NCI-H128 (cell line): ENCODE measurements around the gene TBCD.

Experiments
- DNase-seq: peaks from one replicate; lab custom pipeline; 2025; ENCODE audit not compliant: unreplicated experiment; lab: John Stamatoyannopoulos, UW

The TBCD gene

DNA sequence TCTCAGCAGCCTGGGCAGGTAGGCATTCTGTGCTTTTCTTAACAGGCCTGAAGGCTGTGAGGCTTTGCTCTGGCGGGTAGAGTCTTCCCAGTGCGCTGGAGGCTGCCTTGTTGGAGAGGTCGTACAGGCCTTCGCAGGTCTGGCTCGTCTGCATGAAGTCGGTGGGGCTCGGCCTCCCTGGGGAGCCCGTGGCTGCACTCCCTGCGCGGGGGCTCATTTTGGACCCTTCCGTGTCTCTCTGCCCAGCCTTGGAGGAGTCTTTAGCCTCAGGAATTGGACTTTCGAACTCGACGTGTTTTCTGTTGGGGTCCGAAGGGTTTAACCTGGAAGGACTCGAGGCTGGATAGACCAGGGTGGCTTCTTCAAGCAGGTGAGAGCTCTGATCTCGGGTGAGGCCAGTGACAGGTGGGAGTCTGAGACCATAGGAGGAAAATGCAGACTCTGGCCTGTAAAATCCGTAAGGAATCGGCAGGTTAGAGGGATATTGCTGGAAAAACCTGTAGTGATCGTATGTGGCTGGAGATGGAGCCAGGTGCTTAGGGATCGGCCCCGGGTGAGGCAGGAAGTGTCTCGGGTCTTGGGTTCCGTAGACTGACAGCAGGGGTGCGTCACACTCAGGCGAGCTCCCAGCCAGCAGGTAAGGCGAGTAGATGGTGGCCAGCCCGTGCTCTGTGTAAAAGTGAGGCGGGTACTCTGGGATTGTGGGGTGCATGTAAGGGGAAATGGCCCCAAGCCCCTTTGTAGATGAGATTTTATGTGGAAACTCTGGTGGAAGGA lies 79.4 kb downstream of the TBCD start:
- no peak for DNase-seq

DNA sequence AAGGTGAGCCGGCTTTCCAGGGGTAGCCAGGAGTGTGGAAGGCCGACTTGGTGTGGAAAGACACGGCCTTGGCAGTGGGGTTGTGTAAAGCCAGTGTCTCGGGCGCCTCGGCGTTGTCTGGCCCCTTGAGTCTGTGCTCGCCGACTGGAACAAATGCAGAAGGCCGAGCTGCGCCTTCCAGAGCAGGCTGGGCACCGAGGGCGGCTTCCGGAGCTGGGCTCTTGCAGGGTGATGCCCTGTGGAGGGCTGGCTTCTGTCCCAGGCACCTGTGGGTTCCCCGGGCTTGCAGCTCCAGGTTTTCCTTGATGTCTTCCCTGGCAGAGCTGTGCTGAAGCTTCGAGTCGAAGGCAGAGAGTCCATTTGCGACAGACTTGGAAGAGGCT lies 79.9 kb downstream of the TBCD start:
- DNase-seq: peak; percentile 17

- DNase-seq: no peak
Measured at GRCh38 chr17:82832411-82832810, 80.5 kb downstream of the TBCD start.

- DNase-seq: no peak
Measured at GRCh38 chr17:82832881-82833475, 81.1 kb downstream of the TBCD start.

DNA sequence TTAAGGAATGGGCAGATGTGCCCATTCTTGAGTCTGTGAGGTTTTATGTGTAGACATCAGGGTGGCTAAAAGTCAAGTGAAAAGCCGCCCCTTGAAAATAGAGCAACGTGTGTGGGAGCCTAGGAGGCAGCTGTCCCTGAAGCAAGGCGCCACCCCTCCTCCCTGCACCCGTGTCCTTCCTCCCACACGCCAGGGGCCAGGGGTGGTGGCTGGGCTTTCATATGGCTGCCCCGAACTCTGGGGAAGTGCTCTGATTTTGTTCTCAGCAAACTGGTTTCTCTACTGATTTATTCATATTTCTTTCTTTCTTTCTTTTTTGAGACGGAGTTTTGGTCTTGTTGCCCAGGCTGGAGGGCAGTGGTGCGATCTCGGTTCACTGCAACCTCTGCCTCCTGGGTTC lies 83.3 kb downstream of the TBCD start:
- DNase-seq: no peak

DNA sequence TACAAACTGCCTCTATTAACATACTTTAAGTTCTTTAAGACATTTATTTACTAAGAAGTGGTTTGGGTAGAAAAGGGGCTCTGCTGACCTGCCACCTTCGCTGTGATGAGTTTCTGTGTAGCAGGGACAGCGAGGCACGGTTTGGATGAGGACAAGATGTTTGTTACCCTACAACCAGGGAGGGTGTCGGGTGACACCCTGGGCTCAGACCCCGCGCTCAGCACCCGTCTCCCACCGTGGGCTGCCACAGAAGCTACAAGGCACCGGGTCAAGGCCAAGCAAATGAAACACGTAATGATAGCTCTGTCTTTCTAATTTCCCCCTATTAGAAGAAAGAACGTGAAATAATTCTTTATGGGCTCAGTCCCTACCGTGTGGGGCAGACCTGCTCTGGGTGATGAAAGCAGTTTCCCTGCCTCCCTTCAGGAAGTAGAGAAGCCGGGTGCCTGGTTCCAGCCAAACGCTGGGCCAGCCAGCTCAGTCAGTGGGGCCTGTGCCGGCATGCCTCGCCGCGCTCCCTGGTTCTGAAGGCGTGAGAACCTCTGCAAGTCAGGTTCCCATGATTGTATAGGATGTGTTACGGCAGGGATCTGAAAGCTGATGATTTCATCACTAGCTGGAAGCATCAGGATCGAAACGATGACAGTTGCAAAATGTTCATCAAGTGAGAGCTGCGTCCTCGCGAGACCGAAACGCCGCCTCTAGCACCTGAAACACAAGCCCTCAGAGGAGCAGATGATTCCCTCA lies 84.1 kb downstream of the TBCD start:
- no peak for DNase-seq

DNA sequence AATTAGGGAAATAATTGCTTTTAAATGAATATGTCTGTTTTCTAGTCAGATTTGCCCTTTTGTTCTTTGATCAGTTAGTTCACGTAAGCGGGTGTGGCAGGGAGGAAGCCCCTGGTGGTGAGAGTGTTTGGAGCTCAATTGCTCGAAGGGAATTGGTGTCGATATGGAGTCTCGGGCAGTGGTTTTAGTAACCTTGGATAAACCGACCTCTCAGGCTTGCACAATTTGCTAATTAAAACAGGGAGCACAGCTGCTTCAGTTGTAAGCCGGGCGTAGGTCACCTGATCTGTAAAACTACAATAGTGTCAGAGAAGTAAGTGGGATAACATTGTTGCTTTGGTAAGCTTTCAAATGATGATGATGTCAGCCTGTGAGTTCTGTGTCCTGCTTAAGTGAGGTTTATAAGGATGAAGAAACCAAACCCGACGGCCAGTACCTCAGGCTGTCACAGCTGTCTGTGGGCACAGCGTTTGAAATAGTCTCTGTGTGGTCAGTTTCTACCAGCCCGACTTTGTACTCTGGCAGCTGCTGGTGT lies 85.0 kb downstream of the TBCD start:
- DNase-seq: no peak

GRCh38 chr17:82837586-82838320 lies 85.9 kb downstream of the TBCD start:
- DNase-seq: no peak

DNA sequence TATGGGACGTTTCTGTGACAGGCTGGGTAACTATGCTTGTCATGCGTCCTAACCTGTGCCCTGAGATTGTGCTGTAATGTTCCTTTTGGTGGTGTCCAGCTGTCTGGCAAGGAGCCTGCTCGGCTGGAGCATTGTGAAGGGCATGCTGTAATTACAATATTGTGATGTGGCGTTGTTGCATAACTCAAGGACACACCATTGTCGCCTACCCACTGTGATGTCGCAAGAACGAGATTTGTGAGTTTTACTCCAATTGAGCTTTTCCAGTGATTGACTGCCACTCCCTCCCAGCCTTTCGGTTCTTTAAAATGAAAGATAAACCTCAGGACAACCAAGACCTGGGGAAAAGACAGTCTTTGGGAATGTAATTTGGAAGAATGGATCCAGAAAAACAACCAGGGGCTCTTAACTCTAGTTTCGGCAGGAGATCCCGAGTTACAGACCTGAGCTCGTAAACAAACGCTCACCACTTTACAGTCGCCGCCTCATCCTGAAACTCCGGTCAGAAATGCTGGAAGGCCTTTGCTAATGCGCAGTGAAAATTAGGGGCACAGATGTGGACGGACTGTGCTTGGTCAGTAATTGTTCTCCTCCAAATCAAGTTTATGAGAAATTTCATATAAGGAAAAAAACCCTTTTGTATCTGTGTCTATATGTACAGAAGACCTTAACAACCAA lies 86.7 kb downstream of the TBCD start:
- no peak for DNase-seq

- no peak for DNase-seq
Measured at GRCh38 chr17:82839617-82840292, 87.9 kb downstream of the TBCD start, which contains the start of gene ZNF750. ZNF750 (minus strand) TSS chr17:82840022; CDS start chr17:82832454, 7,568 bp downstream.

- no peak for DNase-seq
Measured at GRCh38 chr17:82840431-82840831, 88.6 kb downstream of the TBCD start.

DNA sequence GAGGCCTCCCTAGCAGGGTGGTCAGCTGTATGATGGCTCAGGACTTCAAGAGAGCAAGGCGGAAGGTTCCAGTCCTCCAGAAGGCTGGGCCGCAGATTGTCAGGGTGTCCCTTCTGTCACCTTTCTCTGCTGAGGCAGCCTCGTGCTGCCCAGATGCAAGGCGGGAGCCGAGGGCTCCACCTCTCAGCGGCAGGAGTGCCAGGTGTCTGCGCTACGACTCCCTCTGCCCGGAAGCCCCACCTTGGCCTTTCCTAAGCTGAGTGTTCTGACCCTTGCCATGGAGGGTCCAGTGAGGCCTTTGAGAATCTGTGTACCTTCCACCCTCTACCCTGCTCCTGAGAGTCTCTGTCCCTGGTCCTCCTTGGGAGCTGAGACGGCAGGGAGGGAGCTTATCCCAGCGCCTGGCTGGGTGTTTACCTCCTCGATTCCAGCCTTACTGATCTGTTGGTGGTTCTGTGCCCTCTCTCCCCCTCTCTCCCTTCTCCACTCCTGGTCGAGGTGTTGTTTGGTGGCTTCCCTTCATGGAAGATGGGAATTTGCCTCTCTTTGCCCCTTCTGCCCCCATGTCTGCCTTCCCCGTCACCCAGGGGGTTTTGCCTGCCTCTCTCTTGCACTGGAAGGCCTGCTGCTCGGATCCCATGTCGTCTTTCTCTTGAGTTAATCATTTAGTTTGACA lies 90.2 kb downstream of the TBCD start:
- DNase-seq: no peak

DNA sequence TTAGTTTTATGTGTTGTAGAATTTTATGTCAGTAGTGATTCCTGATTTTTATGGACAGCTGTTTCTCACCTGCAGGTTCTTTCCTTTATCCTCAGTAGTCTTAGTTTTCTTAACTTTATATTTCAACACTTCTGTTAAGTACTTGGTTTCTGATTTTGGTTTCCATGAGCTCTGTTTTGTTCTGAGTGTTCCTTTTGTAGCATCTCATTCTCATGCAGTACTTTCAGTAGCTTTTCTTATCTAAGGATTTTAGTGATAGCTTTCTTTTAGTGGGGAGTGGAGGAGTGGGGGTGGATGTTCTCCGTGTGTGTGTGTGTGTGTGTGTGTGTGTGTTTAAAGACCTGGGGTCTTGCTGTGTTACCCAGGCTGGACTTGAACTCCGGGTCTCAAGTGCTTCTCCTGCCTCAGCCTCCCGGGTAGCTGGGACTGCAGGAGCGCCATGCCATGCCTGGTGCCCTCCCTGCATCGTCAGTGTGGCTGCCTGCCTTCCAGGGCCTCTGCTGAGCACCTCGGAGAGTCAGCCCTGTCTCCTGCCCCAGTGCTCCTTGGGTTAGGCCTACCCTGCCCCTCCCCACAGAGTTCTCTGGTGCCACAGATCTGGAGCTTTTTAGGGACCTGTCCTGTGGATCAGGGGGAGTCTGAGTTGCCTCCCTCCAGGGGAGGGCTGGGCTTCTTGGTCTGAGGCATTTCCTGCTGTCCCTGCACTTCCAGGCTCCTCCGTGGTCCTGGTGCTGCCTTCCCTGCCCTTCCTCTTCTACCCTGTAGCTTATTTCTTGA lies 92.2 kb downstream of the TBCD start:
- no peak for DNase-seq

DNA sequence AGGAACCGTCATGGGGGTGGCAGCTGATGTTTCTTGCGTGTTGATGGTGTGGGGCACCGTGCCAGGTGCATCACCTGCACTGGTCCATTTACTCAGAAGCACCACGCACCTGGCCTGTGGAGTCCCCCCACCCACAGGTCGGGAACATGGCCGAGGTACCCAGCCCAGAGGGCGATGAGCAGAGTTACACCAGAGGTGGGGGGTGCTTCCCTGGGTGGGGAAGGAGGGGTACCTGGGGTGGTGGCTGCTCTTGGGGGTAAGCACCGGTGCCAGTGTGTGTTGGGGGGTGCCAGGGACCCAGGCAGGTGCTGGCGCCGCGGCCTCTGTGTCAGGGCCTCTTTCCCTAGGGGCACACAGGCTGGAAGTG lies 92.9 kb downstream of the TBCD start:
- DNase-seq: no peak

DNA sequence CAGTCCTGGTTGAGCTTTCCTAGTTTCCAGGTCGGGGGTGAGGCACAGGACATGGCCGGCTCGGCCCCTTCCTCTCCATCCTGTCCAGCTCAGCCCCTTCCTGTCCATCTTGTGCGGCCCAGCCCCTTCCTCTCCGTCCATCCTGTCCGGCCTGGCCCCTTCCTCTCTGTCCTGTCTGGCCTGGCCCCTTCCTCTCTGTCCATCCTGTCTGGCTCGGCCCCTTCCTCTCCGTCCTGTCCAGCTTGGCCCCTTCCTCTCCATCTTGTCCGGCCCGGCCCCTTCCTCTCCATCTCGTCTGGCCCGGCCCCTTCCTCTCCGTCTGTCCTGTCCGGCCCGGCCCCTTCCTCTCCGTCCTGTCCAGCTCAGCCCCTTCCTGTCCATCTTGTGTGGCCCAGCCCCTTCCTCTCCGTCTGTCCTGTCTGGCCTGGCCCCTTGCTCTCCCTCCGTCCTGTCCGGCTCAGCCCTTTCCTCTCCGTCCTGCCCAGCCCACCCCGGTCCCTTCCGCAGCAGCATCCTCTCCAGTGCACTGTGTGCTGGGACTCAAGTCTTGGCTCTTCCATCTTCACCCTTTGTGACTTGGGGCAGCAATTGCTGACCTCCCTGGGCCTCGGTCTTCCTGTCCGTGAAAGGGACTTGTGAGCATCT lies 93.4 kb downstream of the TBCD start:
- DNase-seq: no peak

DNA sequence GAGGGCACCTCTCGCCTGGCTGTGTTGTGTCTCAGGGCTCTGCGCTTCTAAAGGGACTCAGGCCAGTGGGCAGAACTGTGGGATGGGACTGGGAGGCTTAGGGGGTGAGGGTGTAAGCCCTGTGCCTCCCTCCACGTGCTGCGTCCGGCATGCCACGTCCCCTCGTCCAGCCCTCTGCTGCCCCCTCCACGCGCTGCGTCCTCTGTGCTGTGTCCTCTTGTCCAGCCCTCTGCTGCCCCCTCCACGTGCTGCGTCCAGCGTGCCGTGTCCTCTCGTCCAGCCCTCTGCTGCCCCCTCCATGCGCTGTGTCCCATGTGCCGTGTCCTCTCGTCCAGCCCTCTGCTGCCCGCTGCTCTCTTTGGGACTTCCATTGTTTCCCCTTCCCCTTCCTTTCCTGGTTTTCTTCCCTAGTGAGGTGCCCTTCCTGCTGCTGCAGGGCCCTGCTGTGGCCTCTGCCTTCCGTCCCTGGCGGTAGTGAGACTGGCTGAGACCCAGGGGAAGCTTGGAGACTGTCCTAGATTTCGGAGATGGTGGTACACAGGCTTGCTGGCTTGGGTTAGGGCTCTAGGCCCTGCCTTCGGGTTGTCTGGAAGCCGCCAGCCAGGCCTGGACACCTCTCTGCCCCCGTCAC lies 94.3 kb downstream of the TBCD start:
- no peak for DNase-seq

DNA sequence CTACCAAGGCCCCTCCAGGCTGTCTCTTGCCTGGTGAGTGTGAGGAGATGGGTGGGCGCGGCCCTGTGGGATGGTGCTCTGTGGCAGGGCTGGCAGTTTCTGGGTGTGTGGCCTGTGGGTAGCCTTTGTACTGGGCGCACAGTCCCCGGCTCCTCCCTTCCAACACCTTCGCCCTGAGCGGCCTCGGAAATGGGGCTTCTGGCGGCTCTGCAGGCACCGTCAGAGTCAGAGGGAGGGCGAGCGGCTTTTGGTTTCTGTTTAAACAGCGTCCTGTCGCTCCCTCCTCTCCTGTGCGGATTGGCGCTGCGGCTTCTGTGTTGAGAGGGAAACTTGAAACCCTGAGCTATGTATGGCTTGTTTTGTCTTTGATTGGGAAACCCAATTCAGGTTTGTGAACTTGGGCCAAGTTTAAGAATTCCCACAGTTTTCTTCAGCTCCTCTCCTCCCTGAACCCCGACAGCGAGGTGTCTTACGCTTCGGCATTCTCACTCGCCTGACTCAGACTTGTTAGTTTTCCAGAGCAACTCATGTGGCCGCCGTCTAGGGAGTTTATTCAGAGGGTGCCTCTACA lies 96.2 kb downstream of the TBCD start:
- DNase-seq: peak; percentile 36
